Right ventricle myocardium inferior (tissue), 1 donor: ENCODE results near the gene UBE2G1. TPM values are rescaled to one million over a fixed set of nuclear protein-coding genes. Genes with fewer than 3 reads are reported as not detected.

Experiments
- ATAC-seq: fragments of 200-7000 bp; cut with Tn5 transposase; one replicate; pipeline ENCODE4 v1.9.1; 2020; ENCODE audit warnings: mild to moderate bottlenecking, moderate library complexity
- DNase-seq: peaks from one replicate; pipeline ENCODE4 v3.0.0; 2021; ENCODE audit errors: missing footprints
- intact Hi-C: fragments of 100-400 bp; cut with DNase I; formaldehyde crosslinking; loops from one replicate; pipeline ENCODE4 v1.11.0; 2022
- total RNA-seq: library from RNA; stranded (reverse); fragmentation: NEBNext Ultra II Directional; extraction: Animal tissue kit (Norgen Biotek cat#: 25700); gene quantifications from one replicate; pipeline ENCODE4 v1.2.1, GENCODE V29; 2021
- donor health status: DM: no; HTN: yes; CAD: no; lungs with severe emphysema.

UBE2G1 gene
- total RNA-seq, 1 donor from 2014 or later: 106 TPM

GRCh38 chr17:4233668-4234258, 132.7 kb downstream of the UBE2G1 start:
- peak; percentile 67 for ATAC-seq
- intact Hi-C loops: loop anchor here (5.0 kb wide), 1 partner anchor 39 kb away; no protein-coding TSS in a partner anchor
- no peak for DNase-seq

GRCh38 chr17:4232168-4232813, 134.2 kb downstream of the UBE2G1 start:
- intact Hi-C loops: loop anchor here (5.0 kb wide), 1 partner anchor 40 kb away; no protein-coding TSS in a partner anchor

GRCh38 chr17:4229627-4230541, 136.6 kb downstream of the UBE2G1 start:
- DNase-seq: peak; percentile 69
- intact Hi-C loops: loop anchor here (5.0 kb wide), 1 partner anchor 42 kb away; no protein-coding TSS in a partner anchor
- ATAC-seq: peak; percentile 94

More at GRCh38 chr17:4232168-4232813, 134.2 kb downstream of the UBE2G1 start:
- ATAC-seq: no peak
- no peak for DNase-seq

GRCh38 chr17:4221899-4222659, 144.4 kb downstream of the UBE2G1 start:
- no peak for DNase-seq
- intact Hi-C loops: no loop called here
- no peak for ATAC-seq

GRCh38 chr17:4221163-4221562, 145.3 kb downstream of the UBE2G1 start:
- ATAC-seq (no peak), DNase-seq (no peak)
- intact Hi-C loops: no loop called here

GRCh38 chr17:4220655-4221054, 145.8 kb downstream of the UBE2G1 start:
- intact Hi-C loops: no loop called here
- no peak for DNase-seq
- peak; percentile 61 for ATAC-seq

Other genes starting within 250 kb of the UBE2G1 start
- 30.4 TPM for gene ZZEF1, start 223.6 kb downstream of the UBE2G1 start, total RNA-seq
- 7.5 TPM for gene CYB5D2, start 223.5 kb downstream of the UBE2G1 start, total RNA-seq
- 23.3 TPM for gene ANKFY1, start 102.7 kb downstream of the UBE2G1 start, total RNA-seq
- 0.35 TPM for gene SPNS3, start 67.3 kb upstream of the UBE2G1 start, total RNA-seq
- 12.4 TPM for gene SPNS2, start 132.2 kb upstream of the UBE2G1 start, total RNA-seq
- gene MYBBP1A, start 188.7 kb upstream of the UBE2G1 start, total RNA-seq: 19.2 TPM
- gene GGT6, start 193.9 kb upstream of the UBE2G1 start, total RNA-seq: 0.14 TPM
- 48.6 TPM for gene SMTNL2, start 217.9 kb upstream of the UBE2G1 start, total RNA-seq